Thyroid gland (tissue), 4 donors: ENCODE results near the gene RAB36. TPM values are rescaled to one million over a fixed set of nuclear protein-coding genes. Genes with fewer than 3 reads are reported as not detected.

Experiments used
- DNase-seq, 2 donors: peaks; one replicate each; pipeline ENCODE4 v3.0.0-alpha.2; 2019
- H3K27ac ChIP-seq, 3 donors: fragments of 200-600 bp; sonication (generic); 1 replicate in 2 of 3; 2 replicates in 1 of 3; pipeline ENCODE4 v1.5.1; 2016 to 2019; ENCODE audit warnings: mild to moderate bottlenecking in 1 of 3, moderate library complexity in 1 of 3
- H3K27me3 ChIP-seq: fragments of 200-600 bp; sonication (generic); one replicate; pipeline ENCODE4 v1.5.1; 2019
- H3K36me3 ChIP-seq, 2 donors: fragments of 200-600 bp; sonication (generic); one replicate each; pipeline ENCODE4 v1.5.1; 2016 to 2019
- H3K4me1 ChIP-seq, 2 donors: fragments of 200-600 bp; sonication (generic); one replicate each; pipeline ENCODE4 v1.5.1; 2017 to 2019
- H3K4me3 ChIP-seq, 3 donors: fragments of 200-600 bp; sonication (generic); replicated peaks in 1 of 3; 1 replicate in 2 of 3; 2 replicates in 1 of 3; pipeline ENCODE4 v1.5.1; 2016; ENCODE audit warnings: mild to moderate bottlenecking in 1 of 3
- H3K9me3 ChIP-seq: fragments of 200-600 bp; sonication (generic); one replicate; pipeline ENCODE4 v1.5.1; 2017
- POLR2A ChIP-seq, 2 donors: fragments of 450-650 bp; IDR thresholded peaks; one replicate each; pipeline ENCODE4 v1.6.1; 2017; ENCODE audit warnings: antibody characterized with exemption in 2 of 2, mild to moderate bottlenecking in 2 of 2, moderate library complexity in 1 of 2
- WGBS, 2 donors: methylation state at CpG; one replicate each; pipeline ENCODE4 v1.1.5; 2017; 5-methylcytosine and 5-hydroxymethylcytosine counted together
- intact Hi-C: fragments of 100-400 bp; cut with DNase I; formaldehyde crosslinking; loops from one replicate; pipeline ENCODE4 v1.15.1; 2023
- total RNA-seq, 4 donors: library from RNA; depleted of rRNA; stranded (reverse); fragments of >200 nt; gene quantifications; one replicate each; pipeline ENCODE4 v1.2.3, GENCODE V29; 2016
- TF ChIP-seq, protein P1 (sequence below), 6 experiments: fragments of 200-600 bp in 3 of 6; fragments of 450-650 bp in 3 of 6; sonication (generic) in 3 of 6; IDR thresholded peaks; one replicate each; pipeline ENCODE4 v1.5.1; 2016 to 2019; ENCODE audit warnings: antibody characterized with exemption in 6 of 6, mild to moderate bottlenecking in 2 of 6, inconsistent platforms in 1 of 6, moderate library complexity in 1 of 6

RAB36 gene
- total RNA-seq, 4 donors from 2014 or later = 10.9 to 33.4 (median 27.8) TPM

DNA sequence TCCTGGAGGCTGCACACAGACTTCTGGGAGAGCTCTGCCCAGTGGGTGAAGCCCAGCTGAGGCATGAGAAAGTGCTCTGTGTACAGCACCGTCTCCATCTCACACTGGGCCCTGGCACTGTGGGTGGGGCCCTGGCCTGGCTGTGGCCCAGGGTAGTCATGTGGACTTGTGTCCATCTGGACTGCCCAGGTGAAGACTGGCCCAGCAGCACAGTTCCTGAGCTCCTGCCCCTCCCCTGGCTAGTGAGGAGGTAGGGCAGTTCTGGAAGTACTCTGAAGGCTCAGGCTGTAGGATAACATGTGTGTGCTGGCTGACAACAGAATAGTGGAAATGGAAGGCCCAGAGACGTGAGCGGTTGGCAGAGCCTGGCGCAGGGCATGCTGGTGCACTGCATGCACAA, 38.9 kb upstream of the RAB36 start:
- no peak for TF ChIP-seq POLR2A (IDR thresholded peaks at IDR 0.05)
- 90% methylated on average over 3 to 4 of the region's 4 CpGs for WGBS, 2 donors
- H3K27me3 ChIP-seq = no peaks in the 10 kb centered on the region
- H3K4me1 ChIP-seq = peaks cover 0 to 18% of the 10 kb centered on the region in 2 donors
- no peak overlapping the region for H3K27ac ChIP-seq
- H3K4me3 ChIP-seq = no peak overlapping the region
- intact Hi-C loops = no loop called here
- no peaks in the 10 kb centered on the region for H3K9me3 ChIP-seq
- DNase-seq = peak; percentile 57
- no peaks in the 10 kb centered on the region for H3K36me3 ChIP-seq

DNA sequence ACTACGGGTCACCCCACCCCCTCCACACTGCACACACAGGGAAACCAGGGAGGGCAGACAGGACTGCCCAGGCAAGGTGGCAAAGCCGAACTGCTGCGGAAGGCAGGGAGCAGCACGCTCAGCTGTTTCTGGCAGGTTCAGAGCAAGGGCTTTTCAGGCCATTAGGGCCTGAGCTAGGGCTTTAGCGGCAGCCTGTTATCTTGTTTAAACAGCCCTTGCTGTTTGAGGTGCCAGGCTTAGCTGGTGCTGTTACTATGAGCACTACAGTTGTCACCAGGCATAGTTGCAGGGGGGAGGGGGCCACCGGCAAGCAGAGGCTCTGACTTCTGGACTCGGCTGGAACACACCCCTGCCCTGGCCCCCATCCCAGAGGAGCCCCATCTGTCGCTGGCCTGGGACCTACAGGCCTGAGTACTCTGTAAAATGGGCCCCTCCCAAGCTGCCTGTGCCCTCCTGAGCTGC, 38.3 kb upstream of the RAB36 start:
- WGBS, 2 donors = 79 to 87% methylated on average over 4 to 5 of the region's 8 CpGs
- no peaks in the 10 kb centered on the region for H3K9me3 ChIP-seq
- no peak overlapping the region for H3K27ac ChIP-seq
- peaks cover 0 to 18% of the 10 kb centered on the region in 2 donors for H3K4me1 ChIP-seq
- DNase-seq = peak; percentile 13 to 33
- intact Hi-C loops = no loop called here
- H3K36me3 ChIP-seq = no peaks in the 10 kb centered on the region
- no peak overlapping the region for H3K4me3 ChIP-seq
- H3K27me3 ChIP-seq = no peaks in the 10 kb centered on the region
- TF ChIP-seq, protein P1, sequence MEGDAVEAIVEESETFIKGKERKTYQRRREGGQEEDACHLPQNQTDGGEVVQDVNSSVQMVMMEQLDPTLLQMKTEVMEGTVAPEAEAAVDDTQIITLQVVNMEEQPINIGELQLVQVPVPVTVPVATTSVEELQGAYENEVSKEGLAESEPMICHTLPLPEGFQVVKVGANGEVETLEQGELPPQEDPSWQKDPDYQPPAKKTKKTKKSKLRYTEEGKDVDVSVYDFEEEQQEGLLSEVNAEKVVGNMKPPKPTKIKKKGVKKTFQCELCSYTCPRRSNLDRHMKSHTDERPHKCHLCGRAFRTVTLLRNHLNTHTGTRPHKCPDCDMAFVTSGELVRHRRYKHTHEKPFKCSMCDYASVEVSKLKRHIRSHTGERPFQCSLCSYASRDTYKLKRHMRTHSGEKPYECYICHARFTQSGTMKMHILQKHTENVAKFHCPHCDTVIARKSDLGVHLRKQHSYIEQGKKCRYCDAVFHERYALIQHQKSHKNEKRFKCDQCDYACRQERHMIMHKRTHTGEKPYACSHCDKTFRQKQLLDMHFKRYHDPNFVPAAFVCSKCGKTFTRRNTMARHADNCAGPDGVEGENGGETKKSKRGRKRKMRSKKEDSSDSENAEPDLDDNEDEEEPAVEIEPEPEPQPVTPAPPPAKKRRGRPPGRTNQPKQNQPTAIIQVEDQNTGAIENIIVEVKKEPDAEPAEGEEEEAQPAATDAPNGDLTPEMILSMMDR (IDR thresholded peaks at IDR 0.05) = no peak
- TF ChIP-seq POLR2A (IDR thresholded peaks at IDR 0.05) = no peak

DNA sequence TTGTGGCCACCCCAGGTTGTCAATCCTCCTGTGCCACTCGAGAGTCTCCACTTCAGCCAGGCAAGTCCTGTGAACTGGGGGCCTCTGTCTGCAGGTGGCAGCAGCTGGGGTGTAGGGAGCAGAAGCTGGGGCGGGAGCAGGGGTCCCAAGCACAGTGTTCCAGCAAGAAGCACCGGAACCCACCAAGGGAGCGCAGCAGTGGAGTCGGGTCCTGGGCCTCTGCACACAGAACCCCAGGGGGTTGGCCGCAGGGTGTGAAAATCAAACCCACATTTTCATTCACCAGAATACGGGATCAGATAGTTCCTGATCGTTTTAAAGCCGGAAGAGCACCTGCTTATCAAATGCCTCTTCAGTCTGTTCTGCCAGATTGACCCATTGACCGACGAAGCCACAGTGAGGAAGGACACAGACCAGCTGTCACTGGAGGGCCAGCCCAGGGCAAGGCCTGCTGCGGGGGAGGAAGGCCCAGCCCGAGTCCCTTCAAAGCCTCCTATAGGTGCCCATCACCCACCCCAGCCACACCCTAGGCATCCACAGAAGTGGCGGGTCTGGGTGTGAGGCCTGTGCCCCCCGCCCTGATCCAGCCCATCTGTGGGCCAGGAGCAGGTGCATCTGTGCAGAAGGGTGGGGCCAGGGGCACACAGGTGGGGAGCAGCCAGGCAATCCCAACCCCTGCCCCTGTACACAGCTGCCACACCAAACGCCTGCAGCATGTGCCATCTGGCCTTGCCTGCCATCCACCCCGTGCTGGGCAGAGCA, 37.6 kb upstream of the RAB36 start:
- intact Hi-C loops = no loop called here

DNA sequence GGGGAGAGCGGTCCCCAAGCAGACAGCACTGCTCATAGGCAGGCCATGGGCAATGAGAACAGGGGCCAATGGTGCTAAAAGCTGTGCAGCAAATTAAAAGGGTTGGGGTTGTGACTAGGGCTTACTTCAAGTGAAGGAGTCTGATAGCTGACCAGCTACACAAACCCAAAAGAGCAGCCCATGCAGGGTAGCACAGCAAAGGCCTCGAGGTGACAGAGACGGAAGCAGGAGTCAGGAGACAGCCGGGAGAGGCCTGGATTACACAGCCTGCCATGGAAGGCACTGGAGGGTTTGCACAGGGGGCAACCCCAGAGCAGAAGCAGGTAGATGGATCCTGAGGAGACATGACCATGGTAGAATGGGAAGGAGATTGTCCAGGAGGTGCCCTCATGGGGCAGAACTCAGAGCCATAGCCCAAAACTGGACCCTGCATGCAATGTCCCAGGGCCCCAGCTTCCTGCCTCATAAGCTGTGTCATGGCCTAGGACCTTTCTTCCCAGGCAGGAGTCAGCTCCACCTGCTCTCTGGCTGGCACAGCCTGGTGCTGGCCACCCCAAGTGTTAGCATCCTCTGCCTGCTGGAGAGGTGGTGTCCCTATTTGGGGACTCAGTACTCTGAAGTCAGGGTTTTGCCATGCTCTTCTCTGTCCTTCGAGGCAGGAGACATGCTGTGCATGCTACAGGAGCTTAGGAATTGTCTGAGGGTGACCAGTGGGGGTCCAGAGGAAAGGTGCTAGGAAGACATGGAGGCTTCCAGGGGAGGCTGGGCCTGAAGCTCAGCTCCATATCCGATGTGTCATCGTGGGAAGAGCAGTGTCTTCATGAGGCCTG, 36.8 kb upstream of the RAB36 start:
- WGBS, 2 donors = 93% methylated on average over 6 to 7 of the region's 7 CpGs
- no peaks in the 10 kb centered on the region for H3K36me3 ChIP-seq
- intact Hi-C loops = no loop called here

More for the DNA sequence above, 37.6 kb upstream of the RAB36 start:
- TF ChIP-seq POLR2A (IDR thresholded peaks at IDR 0.05) = no peak
- TF ChIP-seq, protein P1 (IDR thresholded peaks at IDR 0.05) = no peak
- peaks cover 0 to 15% of the 10 kb centered on the region in 2 donors for H3K4me1 ChIP-seq
- no peaks in the 10 kb centered on the region for H3K36me3 ChIP-seq
- no peak overlapping the region for H3K4me3 ChIP-seq
- no peaks in the 10 kb centered on the region for H3K9me3 ChIP-seq
- no peak for DNase-seq
- H3K27ac ChIP-seq = no peak overlapping the region
- no peaks in the 10 kb centered on the region for H3K27me3 ChIP-seq
- 88 to 92% methylated on average over 5 to 16 of the region's 17 CpGs for WGBS, 2 donors

DNA sequence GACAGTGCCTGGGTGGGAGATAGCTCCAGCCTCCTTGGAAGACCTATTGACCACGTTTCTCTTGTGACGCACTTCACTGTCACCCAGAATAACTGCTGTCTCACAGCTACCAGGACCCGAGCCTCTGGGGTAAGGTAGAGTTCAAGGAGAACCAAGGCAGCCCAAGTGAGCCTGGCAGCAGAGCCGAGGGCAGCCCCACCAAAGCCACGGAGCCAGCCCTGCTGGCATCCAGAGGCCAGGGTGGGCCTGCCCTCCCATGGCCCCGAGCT, 36.3 kb upstream of the RAB36 start:
- no peak overlapping the region for H3K27ac ChIP-seq
- no peak for TF ChIP-seq POLR2A (IDR thresholded peaks at IDR 0.05)
- TF ChIP-seq, protein P1 (IDR thresholded peaks at IDR 0.05) = no peak
- no peaks in the 10 kb centered on the region for H3K36me3 ChIP-seq
- no peak for DNase-seq
- intact Hi-C loops = no loop called here
- 90 to 94% methylated on average over 5 to 6 of the region's 6 CpGs for WGBS, 2 donors
- H3K4me3 ChIP-seq = no peak overlapping the region
- peaks cover 0 to 11% of the 10 kb centered on the region in 2 donors for H3K4me1 ChIP-seq
- no peaks in the 10 kb centered on the region for H3K27me3 ChIP-seq
- no peaks in the 10 kb centered on the region for H3K9me3 ChIP-seq

More for the DNA sequence above, 36.8 kb upstream of the RAB36 start:
- H3K4me3 ChIP-seq = no peak overlapping the region
- H3K27ac ChIP-seq = no peak overlapping the region
- H3K27me3 ChIP-seq = no peaks in the 10 kb centered on the region
- no peak for DNase-seq
- no peaks in the 10 kb centered on the region for H3K9me3 ChIP-seq
- no peak for TF ChIP-seq POLR2A (IDR thresholded peaks at IDR 0.05)
- TF ChIP-seq, protein P1 (IDR thresholded peaks at IDR 0.05) = no peak
- peaks cover 0 to 11% of the 10 kb centered on the region in 2 donors for H3K4me1 ChIP-seq
